Endometrium (tissue), 2 donors: Measurements from ENCODE around the gene CEP164.
"Not testable (repeated sequence)": the region's sequence is repeated elsewhere in the genome, so short reads cannot be mapped to it uniquely, and the experiment has no call there.

Experiments used
- FAIRE-seq: peaks from 2 replicates; lab custom pipeline; 2012; peaks lifted over from hg19 to GRCh38; lab: Jason Lieb, UNC
- donor health status: control.
- donor health status: control.

The CEP164 gene

GRCh38 chr11:117396970-117397369, 69.3 kb downstream of the CEP164 start:
- no peak for FAIRE-seq

- FAIRE-seq: not testable (repeated sequence)
Observed at GRCh38 chr11:117398618-117399017, 71.0 kb downstream of the CEP164 start.

GRCh38 chr11:117399100-117399840, 71.6 kb downstream of the CEP164 start:
- FAIRE-seq: not testable (repeated sequence)

DNA sequence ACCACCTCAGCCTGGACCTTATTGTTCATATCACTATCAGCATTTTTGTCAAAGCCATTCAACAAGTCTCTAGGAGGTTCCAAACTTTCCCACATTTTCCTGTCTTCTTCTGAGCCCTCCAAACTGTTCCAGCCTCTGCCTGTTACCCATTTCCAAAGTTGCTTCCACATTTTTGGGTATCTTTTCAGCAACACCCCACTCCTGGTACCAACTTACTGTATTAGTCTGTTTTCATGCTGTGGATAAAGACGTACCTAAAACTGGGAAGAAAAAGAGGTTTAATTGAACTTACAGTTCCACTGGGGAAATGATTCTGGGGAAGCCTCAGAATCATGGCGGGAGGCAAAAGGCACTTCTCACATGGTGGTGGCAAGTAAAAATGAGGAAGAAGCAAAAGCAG, 78.2 kb downstream of the CEP164 start:
- FAIRE-seq: not testable (repeated sequence)

GRCh38 chr11:117407016-117407415, 79.4 kb downstream of the CEP164 start:
- no peak for FAIRE-seq

DNA sequence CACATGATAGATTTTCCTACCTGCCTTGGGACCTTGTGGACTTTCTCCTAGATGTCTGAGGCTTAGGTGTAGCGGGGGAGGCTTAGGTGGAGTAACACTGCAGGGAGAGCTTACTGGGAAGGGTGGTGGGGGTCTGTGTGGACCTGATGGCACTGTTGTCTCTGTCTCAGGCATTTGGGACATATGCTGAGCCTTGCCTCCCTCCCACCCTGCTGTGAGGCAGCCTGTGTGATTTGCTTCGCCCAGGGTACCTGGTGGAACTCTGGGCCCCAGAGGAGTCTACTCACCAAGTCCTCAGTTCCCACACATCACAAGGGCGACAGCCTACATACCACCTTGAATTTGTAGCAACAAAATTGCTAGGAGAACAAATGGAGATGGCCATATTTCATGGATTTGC, 80.7 kb downstream of the CEP164 start:
- FAIRE-seq: no peak

GRCh38 chr11:117409511-117409910, 81.9 kb downstream of the CEP164 start:
- FAIRE-seq: no peak

- no peak for FAIRE-seq
Observed at GRCh38 chr11:117410238-117410637, 82.6 kb downstream of the CEP164 start.

DNA sequence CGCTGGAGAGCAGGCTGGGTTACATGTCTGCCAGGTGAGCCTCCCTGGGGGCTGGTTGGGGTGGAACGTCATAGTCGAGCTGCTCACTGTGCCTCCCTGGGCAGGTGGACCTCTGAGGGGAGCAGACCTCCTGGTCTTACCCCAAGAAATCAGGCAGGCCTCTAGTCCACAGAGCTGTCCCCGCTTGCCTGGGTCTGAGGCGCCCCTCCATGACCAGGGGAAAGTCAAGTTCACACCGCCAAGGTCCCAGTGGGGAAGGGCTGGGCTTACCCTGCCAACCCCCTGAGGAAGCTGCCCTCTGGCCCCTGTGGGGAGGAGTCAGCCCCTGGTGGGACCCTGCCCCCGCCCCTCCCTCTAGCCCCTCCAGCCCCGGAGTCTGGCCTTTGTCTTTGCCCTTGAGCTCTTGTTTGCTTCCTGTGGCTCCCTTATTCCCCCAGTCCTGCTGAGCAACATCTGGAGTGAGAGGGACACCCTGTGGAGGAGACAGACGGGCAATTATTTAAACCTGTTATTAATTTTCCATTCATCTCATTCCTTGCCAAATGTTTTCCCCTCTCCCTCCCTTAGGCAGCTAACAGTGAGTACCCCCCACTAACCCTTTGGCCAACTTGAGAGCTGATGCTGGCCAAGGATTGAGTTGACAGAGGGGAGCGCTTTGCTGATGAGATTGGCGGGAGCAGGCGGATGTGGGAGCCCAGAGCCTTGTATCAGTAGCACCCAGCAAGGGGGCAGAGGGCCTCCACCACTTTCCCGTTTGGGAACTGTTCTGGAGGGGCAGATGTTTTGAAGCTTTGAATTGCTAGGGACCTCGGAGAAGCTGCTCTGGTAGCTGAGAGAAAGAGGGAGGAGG, 83.4 kb downstream of the CEP164 start:
- no peak for FAIRE-seq

DNA sequence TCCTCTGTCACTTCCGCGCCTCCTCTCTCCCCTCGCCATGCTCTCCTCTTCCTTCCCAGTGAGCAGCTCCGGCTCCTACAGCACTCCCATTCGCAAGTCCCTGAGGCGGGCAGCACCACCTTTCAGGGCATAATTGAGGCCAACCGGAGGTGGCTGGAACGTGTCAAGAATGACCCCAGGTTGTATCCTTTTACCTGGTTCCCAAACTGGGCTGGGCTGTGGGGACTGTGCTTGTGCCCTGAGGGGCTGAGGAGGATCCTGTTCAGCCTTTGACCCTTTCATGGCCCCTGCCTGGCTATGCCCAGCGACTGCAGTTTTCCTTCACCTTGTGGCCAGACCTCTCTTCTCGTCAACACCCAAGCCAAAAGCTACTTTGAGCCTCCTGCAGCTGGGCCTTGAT, 84.1 kb downstream of the CEP164 start:
- no peak for FAIRE-seq

DNA sequence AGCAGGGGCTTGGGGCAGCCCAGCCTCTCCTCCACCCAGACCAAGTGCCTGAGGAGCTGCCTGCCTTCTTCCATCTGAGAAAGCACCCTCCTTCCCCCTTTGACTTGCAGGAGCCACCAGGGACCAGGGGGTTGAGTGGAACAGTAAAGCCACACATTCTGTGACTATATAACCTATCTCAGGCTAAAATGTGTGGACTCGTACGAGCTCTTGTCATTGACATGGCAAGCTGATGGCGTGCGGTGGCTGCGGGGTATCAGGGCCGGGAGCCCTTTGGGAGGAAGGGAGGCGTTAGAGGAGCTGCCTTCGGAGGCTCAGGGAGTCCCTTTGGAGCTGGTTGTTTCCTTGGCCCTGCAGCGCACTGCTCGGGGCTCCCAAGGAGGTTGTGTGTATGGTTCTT, 84.5 kb downstream of the CEP164 start:
- no peak for FAIRE-seq

DNA sequence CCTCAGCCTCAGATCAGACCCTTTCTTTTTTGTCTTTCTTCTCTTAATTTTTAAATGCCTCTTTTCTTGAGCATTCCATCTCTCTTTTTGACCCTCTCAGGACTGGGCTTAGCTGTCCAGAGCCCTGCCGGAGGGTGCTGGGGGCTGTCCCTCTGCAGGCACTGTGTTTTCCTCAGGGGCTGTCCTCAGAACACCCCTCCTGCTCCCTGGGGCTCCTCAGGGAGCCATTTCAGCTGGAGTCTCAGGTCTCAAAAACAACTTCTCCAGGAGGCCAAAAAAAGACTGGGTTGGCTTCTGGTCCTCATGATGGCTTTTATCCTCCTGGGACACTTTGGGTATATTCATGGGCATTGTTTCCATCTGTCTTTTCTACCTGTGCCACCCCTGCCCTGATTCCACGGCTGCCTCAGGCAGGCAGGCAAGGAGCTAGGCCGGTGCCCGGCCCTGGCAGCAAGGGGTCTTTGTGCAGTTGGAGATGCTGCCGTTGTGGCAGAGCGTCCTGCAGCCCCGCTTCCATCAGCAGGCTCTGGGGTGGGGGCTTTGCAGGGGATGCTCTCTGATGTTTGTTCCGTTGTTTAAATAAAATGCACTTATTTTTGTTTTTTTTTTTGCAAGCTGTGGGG, 85.1 kb downstream of the CEP164 start:
- FAIRE-seq: no peak

- FAIRE-seq: no peak
Observed at GRCh38 chr11:117413616-117414015, 86.0 kb downstream of the CEP164 start.

DNA sequence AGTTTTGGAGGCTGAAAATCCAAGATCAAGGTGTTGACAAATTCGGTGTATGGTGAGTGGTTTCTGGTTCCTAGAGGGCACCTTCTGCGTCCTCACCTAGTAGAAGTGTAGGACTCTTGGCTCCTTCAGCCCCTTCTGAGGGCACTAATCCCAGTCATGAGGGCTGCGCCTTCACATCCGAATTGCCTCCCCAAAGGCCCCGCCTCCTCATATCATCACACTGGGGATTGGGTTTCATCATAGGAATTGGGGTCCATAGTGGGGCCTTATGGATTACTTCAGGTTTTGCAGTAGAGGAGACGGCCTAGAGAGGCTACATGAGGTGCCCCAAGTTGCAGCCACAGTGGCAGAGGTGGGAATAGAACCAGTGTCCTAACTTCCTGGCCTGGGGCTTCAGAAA, 87.1 kb downstream of the CEP164 start:
- no peak for FAIRE-seq

DNA sequence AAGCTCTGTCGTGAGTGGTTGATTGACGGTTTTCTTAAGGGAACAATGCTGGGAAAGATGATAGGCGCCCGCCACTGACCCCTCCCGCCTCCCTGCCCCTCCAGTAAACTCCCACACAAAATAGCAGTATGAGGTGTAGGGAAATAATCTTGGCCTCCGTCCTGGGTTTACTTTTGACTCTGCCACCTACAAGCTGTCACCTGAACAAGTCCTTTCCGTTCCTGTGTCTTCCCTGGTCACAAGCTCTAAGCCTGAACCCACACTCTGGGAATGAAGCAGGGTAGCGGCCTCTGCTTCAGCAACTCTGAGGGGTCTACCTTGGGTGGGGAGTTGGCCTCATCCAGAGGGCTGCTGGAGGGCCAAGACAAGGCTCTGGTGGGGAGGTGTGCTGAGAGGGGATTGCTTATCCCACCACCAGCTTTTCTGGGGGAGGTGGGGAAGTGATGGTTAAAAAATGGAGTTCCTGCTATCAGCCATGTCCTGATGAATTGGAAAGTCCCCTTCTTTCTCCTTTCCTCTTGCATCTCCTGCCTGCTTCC, 87.8 kb downstream of the CEP164 start:
- no peak for FAIRE-seq

- no peak for FAIRE-seq
Observed at GRCh38 chr11:117417342-117417741, 89.7 kb downstream of the CEP164 start.

DNA sequence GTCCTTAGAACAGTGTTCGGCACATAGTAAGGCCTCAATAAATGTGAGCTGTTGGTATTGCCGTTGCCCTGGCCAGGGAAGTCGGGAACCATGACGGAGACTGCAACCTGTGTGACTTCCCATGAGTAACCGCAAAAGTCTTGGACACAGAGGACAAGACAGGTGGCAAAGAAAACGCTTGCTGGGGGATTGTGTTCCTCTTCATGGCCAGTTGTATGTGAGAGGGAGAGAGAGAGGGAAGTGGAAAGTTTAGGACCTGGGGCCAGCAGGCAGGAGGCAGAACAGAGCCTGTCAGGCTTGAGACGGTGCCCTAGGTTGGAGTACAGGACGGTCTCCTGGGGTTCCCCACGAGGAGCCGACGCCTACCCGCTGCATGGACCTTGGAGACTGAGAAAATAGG, 90.2 kb downstream of the CEP164 start:
- FAIRE-seq: no peak

GRCh38 chr11:117418737-117419481, 91.3 kb downstream of the CEP164 start:
- FAIRE-seq: no peak

- FAIRE-seq: no peak
Observed at GRCh38 chr11:117419482-117420142, 92.0 kb downstream of the CEP164 start.

GRCh38 chr11:117420143-117420485, 92.5 kb downstream of the CEP164 start:
- FAIRE-seq: no peak

GRCh38 chr11:117420598-117420997, 92.9 kb downstream of the CEP164 start:
- FAIRE-seq: no peak

- FAIRE-seq: no peak
Observed at GRCh38 chr11:117421041-117421440, 93.4 kb downstream of the CEP164 start.
